Epithelial cell of proximal tubule (primary cell): ENCODE results near the gene PATZ1. TPM values are rescaled to one million over a fixed set of nuclear protein-coding genes. Genes with fewer than 3 reads are reported as not detected.
"Not testable (repeated sequence)": the region's sequence is repeated elsewhere in the genome, so short reads cannot be mapped to it uniquely, and the experiment has no call there.

ENCODE experiments used
- DNase-seq: peaks from one replicate; pipeline ENCODE4 v3.0.0-alpha.2; 2011; ENCODE audit warnings: low read depth
- H3K4me3 ChIP-seq: 2 replicates; pipeline ENCODE4 v1.5.1; 2011; ENCODE audit warnings: low read depth, mild to moderate bottlenecking, low read length
- total RNA-seq: library from RNA; depleted of rRNA; stranded (reverse); fragments of >200 nt; gene quantifications from 2 replicates; pipeline ENCODE4 v1.2.3, GENCODE V29; 2015
- TF ChIP-seq, protein P1 (sequence below): conservative IDR thresholded peaks from 2 replicates; pipeline ENCODE4 v1.5.1; 2012; ENCODE audit warnings: low read depth, mild to moderate bottlenecking, low read length

Gene PATZ1
- total RNA-seq, 1 donor from 2014 or later, result 30.8 TPM

DNA sequence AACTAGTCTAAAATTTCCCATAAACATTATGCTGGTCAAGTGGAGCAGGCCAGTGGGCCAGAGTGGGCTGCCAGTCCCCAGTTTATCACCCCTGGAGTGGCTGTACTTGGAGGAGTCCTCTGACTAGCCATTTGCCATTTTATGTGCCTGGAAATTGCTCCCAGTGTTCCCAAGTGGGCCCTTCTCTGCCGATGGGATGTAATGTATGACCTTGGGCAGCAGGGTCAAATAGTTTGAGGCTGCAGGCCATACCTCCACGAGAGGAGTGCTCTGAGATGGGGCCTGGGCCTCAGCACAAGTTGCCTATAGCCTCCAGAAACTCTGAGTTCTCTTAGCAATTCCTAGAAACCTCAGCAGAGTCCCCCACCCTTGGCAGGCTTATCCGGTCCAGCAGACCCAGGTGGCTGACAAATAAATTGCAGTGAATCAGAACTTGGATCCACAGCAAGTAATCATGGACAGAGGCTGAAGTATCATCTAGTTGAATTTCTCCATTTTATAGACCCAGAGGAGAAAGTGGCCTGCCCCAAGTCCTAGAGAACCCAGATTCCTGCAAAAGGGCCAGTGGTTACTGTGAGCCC lies 17.8 kb upstream of the PATZ1 start:
- H3K4me3 ChIP-seq, result no peak overlapping the region
- no peak for DNase-seq
- TF ChIP-seq, protein P1, sequence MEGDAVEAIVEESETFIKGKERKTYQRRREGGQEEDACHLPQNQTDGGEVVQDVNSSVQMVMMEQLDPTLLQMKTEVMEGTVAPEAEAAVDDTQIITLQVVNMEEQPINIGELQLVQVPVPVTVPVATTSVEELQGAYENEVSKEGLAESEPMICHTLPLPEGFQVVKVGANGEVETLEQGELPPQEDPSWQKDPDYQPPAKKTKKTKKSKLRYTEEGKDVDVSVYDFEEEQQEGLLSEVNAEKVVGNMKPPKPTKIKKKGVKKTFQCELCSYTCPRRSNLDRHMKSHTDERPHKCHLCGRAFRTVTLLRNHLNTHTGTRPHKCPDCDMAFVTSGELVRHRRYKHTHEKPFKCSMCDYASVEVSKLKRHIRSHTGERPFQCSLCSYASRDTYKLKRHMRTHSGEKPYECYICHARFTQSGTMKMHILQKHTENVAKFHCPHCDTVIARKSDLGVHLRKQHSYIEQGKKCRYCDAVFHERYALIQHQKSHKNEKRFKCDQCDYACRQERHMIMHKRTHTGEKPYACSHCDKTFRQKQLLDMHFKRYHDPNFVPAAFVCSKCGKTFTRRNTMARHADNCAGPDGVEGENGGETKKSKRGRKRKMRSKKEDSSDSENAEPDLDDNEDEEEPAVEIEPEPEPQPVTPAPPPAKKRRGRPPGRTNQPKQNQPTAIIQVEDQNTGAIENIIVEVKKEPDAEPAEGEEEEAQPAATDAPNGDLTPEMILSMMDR, result no peak

DNA sequence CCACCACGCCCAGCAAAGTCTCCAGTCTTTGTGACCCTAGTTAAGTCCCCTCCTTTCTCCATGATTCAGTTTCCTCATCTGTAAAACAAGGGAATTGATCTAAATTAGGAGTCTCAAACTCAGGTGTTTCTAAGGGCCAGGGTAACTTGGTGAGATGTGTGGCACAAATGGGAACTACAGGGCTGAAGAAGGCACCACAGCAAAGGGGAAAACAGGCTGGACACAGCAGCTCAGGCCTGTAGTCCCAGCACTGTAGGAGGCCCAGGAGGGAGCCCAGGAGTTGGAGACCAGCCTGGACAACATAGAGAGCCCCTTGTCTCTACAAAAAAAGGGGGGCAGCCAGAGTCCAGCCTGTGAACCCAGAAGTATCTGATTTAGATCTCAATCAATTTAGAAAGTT lies 15.6 kb upstream of the PATZ1 start:
- no peak for DNase-seq
- no peak overlapping the region for H3K4me3 ChIP-seq
- TF ChIP-seq, protein P1, result no peak

DNA sequence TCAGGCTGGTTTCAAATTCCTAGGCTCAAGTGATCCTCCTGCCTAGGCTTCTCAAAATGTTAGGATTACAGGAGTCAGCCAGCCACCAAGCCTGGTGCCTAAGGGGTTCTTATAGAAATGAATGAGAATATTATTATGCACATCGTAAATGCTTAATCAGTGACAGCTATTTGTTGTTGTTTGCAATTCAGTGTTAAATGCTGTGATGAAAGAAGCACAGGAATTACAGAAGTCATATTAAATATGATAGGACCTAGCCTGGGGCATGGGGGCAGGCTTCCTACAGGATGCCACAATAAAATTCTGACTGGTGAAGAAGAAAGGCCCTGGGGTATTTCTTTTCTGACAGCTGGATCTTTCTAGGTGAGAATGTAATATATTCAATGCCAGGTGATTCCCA lies 13.9 kb upstream of the PATZ1 start:
- TF ChIP-seq, protein P1, result no peak
- no peak overlapping the region for H3K4me3 ChIP-seq
- no peak for DNase-seq

DNA sequence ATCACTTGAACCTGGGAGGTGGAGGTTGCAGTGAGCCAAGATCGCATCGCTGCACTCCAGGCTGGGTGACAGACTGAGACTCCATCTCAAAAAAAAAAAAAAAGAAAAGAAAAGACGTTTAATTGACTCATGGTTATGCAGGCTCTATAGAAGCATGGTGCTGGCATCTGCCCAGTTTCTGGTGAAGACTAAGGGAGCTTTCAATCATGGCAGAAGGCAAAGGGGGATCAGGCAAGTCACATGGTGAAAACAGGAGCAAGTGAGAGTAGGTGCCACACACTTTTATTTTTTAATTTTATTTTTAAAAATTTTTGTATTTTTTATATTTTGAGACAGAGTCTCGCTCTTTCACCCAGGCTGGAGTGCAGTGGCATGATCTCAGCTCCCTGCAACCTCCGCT lies 8.4 kb upstream of the PATZ1 start:
- TF ChIP-seq, protein P1, result no peak
- no peak for DNase-seq
- H3K4me3 ChIP-seq, result no peak overlapping the region

DNA sequence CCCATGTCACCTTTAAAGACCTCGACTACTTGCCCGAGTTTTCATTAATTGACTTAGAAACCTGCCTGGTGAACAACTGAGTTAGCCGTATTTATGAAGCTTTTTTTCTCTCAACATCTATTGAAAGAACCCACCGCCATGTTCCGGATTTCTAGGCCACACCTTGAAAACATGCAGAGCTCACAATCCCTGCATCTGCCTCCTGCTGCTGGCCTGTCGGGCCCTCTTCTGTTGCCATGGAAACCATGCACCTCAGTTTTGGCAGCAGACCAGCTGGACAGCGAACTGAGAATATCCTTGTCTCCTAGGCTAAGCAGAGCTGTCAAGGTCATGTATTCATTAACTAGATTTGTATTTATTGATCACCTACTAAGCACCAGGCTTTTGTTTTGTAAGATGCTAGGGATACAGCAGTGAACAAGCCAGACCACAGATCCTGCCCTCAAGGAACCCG lies 4.3 kb upstream of the PATZ1 start:
- no peak overlapping the region for H3K4me3 ChIP-seq
- TF ChIP-seq, protein P1, result no peak
- no peak for DNase-seq

DNA sequence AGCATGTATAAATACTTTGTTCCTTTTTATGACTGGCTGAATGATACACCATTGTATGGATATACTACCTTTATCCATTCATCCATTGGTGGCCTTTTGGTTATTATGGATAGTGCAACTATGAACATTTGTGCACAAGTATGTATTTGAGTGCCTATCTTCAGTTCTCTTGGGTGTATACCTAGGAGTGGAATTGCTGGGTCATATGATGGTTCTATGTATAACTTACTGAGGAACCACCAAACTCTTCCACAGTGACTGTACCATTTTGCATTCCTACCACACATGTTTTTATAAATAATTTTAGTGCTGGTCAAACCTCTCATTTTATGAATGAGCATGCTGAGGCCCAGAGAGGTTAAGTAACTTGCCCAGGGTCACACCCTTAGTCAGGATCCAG lies 3.8 kb upstream of the PATZ1 start:
- DNase-seq, result no peak
- H3K4me3 ChIP-seq, result no peak overlapping the region
- TF ChIP-seq, protein P1, result no peak

DNA sequence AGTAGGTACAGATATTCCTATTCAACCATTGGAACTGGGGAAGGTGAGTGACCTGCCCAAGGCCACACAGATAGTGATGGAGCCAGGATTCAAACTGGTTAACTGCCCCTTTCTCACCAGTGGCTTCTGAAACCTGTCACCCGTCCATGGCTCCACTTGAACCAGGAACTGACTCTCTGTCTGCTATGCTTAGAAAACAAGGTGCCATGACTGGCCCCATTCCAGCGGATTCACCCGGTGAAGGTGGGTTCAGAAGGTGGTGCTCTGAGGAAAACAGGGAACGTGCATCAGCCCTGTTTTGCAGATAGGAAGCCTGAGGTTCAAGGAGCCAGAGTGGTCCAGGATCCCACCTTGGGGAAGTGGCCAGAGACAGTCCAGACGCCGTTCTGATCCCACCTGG lies 2.6 kb upstream of the PATZ1 start:
- no peak for DNase-seq
- TF ChIP-seq, protein P1, result no peak
- H3K4me3 ChIP-seq, result no peak overlapping the region

DNA sequence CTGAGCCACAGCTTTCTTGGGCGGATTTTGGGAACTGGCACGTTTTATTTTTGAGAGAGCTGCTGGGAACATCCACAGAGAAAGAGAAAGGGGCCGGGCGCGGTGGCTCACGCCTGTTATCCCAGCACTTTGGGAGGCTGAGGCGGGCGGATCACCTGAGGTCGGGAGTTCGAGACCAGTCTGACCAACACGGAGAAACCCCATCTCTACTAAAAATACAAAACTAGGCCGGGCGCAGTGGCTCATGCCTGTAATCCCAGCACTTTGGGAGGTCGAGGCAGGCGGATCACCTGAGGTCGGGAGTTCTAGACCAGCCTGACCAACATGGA lies 1.8 kb upstream of the PATZ1 start:
- not testable (repeated sequence) for DNase-seq
- H3K4me3 ChIP-seq, result peak overlapping the region; percentile 71
